Ovary (tissue), 9 donors: Measurements from ENCODE around the gene SALL4. TPM values are rescaled to one million over a fixed set of nuclear protein-coding genes. Genes with fewer than 3 reads are reported as not detected.
A peak's percentile ranks its signal among the peaks of the same experiment; 100 is the strongest.
"Not testable (repeated sequence)": the region's sequence is repeated elsewhere in the genome, so short reads cannot be mapped to it uniquely, and the experiment has no call there.

Experiments
- DNase-seq, 5 donors: peaks; one replicate each; pipeline ENCODE4 v3.0.0-alpha.2; 2019 to 2020
- H3K27ac ChIP-seq, 2 donors: fragments of 200-600 bp; one replicate each; pipeline versions ENCODE4 v1.5.1 to v1.8.0; 2019 to 2022
- H3K27me3 ChIP-seq: fragments of 200-600 bp; one replicate; pipeline ENCODE4 v1.8.0; 2022
- H3K36me3 ChIP-seq: fragments of 200-600 bp; sonication (generic); one replicate; pipeline ENCODE4 v1.5.1; 2019
- H3K4me1 ChIP-seq: one replicate; pipeline ENCODE4 v1.8.1; 2013; ENCODE audit warnings: mild to moderate bottlenecking, moderate library complexity; ENCODE audit not compliant: insufficient read depth
- H3K4me3 ChIP-seq: fragments of 200-600 bp; sonication (generic); one replicate; pipeline ENCODE4 v1.5.1; 2017
- H3K9me3 ChIP-seq, 2 donors: fragments of 200-600 bp in 1 of 2; sonication (generic) in 1 of 2; one replicate each; pipeline versions ENCODE4 v1.5.1 to v1.8.1; 2013 to 2019; ENCODE audit warnings: mild to moderate bottlenecking in 1 of 2, moderate library complexity in 1 of 2
- CTCF ChIP-seq, 3 donors: fragments of 450-650 bp in 2 of 3; fragments of 200-600 bp in 1 of 3; IDR thresholded peaks; one replicate each; pipeline versions ENCODE4 v1.5.1 to v1.8.0; 2016 to 2022; ENCODE audit warnings: antibody characterized with exemption in 3 of 3, mild to moderate bottlenecking in 1 of 3
- EP300 ChIP-seq: sonication (generic); formaldehyde crosslinking; IDR thresholded peaks from one replicate; pipeline ENCODE4 v1.6.1; 2017; ENCODE audit warnings: antibody characterized with exemption
- POLR2A ChIP-seq: fragments of 450-650 bp; IDR thresholded peaks from one replicate; pipeline ENCODE4 v1.6.1; 2017; ENCODE audit warnings: antibody characterized with exemption, mild to moderate bottlenecking, moderate library complexity
- WGBS, 3 donors: extraction: QIAGEN DNeasy Blood & Tissue Kit in 1 of 3; methylation state at CpG; one replicate each; pipeline versions ENCODE4 v1.1.5 to v1.1.7; 2013 to 2017; 5-methylcytosine and 5-hydroxymethylcytosine counted together
- intact Hi-C, 4 donors: fragments of 100-400 bp; cut with DNase I; formaldehyde crosslinking; loops; one replicate each; pipeline versions ENCODE4 v1.11.0 to v1.15.1; 2022 to 2023
- polyA plus RNA-seq, 2 donors: library from polyadenylated mRNA; stranded (reverse); fragments of 200-250 nt in 1 of 2; fragments of 350-450 nt in 1 of 2; fragmentation: Illumina TruSeq in 1 of 2; extraction: RNeasy Lipid Tissue Mini Kit (QIAGEN cat#74804) in 1 of 2; gene quantifications; one replicate each; pipeline ENCODE4 v1.2.3, GENCODE V29; 2013 to 2014
- total RNA-seq, 7 donors: library from RNA; depleted of rRNA in 2 of 7; stranded (reverse); fragments of >200 nt in 2 of 7; fragmentation: NEBNext Ultra II Directional in 3 of 7; extraction: Animal tissue kit (Norgen Biotek cat#: 25700) in 3 of 7; gene quantifications; one replicate each; pipeline versions ENCODE4 v1.1.0 to v1.2.4, GENCODE V29; 2016 to 2023
- donor health status: DM: no; HTN: no; CAD: no; lungs with moderate emphysema.
- donor health status: DM: no; HTN: no; CAD: no.
- donor health status: Bipolar disorder and iron deficiency.
- donor health status: DM: yes; HTN: yes; CAD: no.
- donor health status: DM: no; HTN: no; CAD: no.
- donor health status: DM: yes; HTN: yes; CAD: no.

Gene SALL4
- total and polyA plus RNA-seq, 9 donors, result 0.03 to 0.57 (median 0.27) TPM; not detected in 3

- TF ChIP-seq CTCF (IDR thresholded peaks at IDR 0.05) (no peak), POLR2A (no peak), EP300 (no peak)
- no peak overlapping the region for H3K27ac ChIP-seq
- peaks cover 4% of the 10 kb centered on the region for H3K4me1 ChIP-seq
- 94 to 98% (median 96%) methylated on average over 12 of the region's 12 CpGs for WGBS, 3 donors
- no peaks in the 10 kb centered on the region for H3K27me3 ChIP-seq
- H3K9me3 ChIP-seq, result no peaks in the 10 kb centered on the region
- H3K4me3 ChIP-seq, result no peak overlapping the region
- no peaks in the 10 kb centered on the region for H3K36me3 ChIP-seq
- DNase-seq, result no peak
- intact Hi-C loops, result no loop called here
Measured at GRCh38 chr20:51738877-51739447, 63.4 kb downstream of the SALL4 start.

GRCh38 chr20:51738261-51738660, 64.1 kb downstream of the SALL4 start:
- intact Hi-C loops, result not testable (repeated sequence)
- WGBS, 3 donors, result 93 to 94% (median 93%) methylated on average over 15 of the region's 15 CpGs

GRCh38 chr20:51736947-51737346, 65.4 kb downstream of the SALL4 start:
- H3K4me1 ChIP-seq, result peaks cover 7% of the 10 kb centered on the region
- DNase-seq, result no peak
- intact Hi-C loops, result no loop called here
- H3K27ac ChIP-seq, result no peak overlapping the region
- H3K27me3 ChIP-seq, result no peaks in the 10 kb centered on the region
- H3K9me3 ChIP-seq, result no peaks in the 10 kb centered on the region
- no peaks in the 10 kb centered on the region for H3K36me3 ChIP-seq
- 74 to 76% (median 75%) methylated on average over 5 of the region's 5 CpGs for WGBS, 3 donors
- no peak overlapping the region for H3K4me3 ChIP-seq
- TF ChIP-seq CTCF (IDR thresholded peaks at IDR 0.05), result no peak
- no peak for TF ChIP-seq EP300

More at GRCh38 chr20:51738261-51738660, 64.1 kb downstream of the SALL4 start:
- H3K9me3 ChIP-seq, H3K27me3 ChIP-seq, H3K4me1 ChIP-seq, H3K36me3 ChIP-seq, H3K4me3 ChIP-seq, H3K27ac ChIP-seq, DNase-seq: not testable (repeated sequence)

GRCh38 chr20:51735728-51736600, 66.4 kb downstream of the SALL4 start:
- 76 to 83% (median 81%) methylated on average over 11 of the region's 11 CpGs for WGBS, 3 donors
- Histone ChIP-seq H3K9me3 (no peaks in the 10 kb centered on the region), H3K27ac (no peak overlapping the region), H3K4me1 (peaks cover 12% of the 10 kb centered on the region), H3K27me3 (no peaks in the 10 kb centered on the region), H3K4me3 (no peak overlapping the region), H3K36me3 (no peaks in the 10 kb centered on the region)
- DNase-seq, result peak in 1 of 5 donors; percentile 13
- no peak for TF ChIP-seq POLR2A
- no peak for TF ChIP-seq EP300
- TF ChIP-seq CTCF (IDR thresholded peaks at IDR 0.05), result no peak
- intact Hi-C loops, result no loop called here
